Cardiac fibroblast (primary cell): ENCODE data around the gene NUDC.
A peak's percentile ranks its signal among the peaks of the same experiment; 100 is the strongest.

Source experiments
- DNase-seq, 2 donors: peaks; one replicate each; pipeline versions ENCODE4 v3.0.0 to v3.0.0-alpha.2; 2010; ENCODE audit warnings: low read depth in 2 of 2
- H3K4me3 ChIP-seq, 2 donors: replicated peaks in 1 of 2; 1 replicate in 1 of 2; 2 replicates in 1 of 2; pipeline ENCODE4 v1.5.1; 2011; ENCODE audit warnings: low read depth in 2 of 2, low read length in 2 of 2, mild to moderate bottlenecking in 2 of 2, moderate library complexity in 1 of 2
- TF ChIP-seq, protein P1 (sequence below): IDR thresholded peaks from one replicate; pipeline ENCODE4 v1.5.1; 2011; ENCODE audit warnings: low read depth, mild to moderate bottlenecking, low read length, inconsistent platforms

NUDC gene

DNA sequence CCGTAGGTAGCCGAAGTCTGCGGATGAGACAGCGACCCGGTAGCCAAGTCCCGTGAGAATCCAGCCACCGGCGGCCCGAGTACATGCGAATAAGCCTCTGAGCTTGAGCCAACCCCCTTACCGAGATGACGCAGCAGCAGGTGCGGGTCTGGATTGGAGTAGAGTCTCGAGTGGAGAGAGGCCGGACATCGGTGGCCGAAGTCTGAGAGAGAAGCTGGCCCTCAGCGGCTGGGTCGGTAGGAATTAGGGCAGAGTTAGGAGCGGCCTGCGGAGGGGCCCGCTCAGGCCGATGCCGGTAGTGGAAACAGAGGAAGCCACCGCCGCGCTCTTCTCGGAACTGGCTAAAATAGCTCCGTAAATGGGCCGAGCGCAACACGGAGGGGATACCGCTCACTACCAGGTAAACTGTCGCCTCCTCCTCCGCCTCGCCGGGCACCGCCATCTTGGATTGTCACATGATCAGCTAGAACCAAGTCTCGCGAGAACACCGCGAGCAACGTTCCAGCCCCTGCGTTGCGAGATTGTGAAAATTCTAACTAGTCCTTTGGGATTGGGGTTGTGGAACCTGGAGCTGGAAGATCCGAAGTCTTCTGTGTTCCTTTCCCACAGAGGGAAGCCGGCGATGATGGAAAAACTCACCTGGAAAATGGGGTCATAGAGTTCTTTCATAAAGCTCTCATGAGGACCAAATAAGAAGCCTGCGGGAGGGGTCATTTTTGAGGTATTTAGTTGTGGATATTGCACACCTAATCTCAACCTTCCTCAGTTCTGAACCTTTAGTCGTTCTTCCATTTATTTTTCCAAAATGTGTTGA lies 21.3 kb upstream of the NUDC start, which contains the start of gene GPATCH3:
TSS of gene GPATCH3 (minus strand) at position 467 of the 814 bp plus-strand sequence. CDS start at position 442, 25 bp downstream.
- peak within 1 kb of the TSS; percentile 94 to 98 for H3K4me3 ChIP-seq
- DNase-seq, result peak; percentile 96 to 97
- TF ChIP-seq, protein P1, sequence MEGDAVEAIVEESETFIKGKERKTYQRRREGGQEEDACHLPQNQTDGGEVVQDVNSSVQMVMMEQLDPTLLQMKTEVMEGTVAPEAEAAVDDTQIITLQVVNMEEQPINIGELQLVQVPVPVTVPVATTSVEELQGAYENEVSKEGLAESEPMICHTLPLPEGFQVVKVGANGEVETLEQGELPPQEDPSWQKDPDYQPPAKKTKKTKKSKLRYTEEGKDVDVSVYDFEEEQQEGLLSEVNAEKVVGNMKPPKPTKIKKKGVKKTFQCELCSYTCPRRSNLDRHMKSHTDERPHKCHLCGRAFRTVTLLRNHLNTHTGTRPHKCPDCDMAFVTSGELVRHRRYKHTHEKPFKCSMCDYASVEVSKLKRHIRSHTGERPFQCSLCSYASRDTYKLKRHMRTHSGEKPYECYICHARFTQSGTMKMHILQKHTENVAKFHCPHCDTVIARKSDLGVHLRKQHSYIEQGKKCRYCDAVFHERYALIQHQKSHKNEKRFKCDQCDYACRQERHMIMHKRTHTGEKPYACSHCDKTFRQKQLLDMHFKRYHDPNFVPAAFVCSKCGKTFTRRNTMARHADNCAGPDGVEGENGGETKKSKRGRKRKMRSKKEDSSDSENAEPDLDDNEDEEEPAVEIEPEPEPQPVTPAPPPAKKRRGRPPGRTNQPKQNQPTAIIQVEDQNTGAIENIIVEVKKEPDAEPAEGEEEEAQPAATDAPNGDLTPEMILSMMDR, result no peak

DNA sequence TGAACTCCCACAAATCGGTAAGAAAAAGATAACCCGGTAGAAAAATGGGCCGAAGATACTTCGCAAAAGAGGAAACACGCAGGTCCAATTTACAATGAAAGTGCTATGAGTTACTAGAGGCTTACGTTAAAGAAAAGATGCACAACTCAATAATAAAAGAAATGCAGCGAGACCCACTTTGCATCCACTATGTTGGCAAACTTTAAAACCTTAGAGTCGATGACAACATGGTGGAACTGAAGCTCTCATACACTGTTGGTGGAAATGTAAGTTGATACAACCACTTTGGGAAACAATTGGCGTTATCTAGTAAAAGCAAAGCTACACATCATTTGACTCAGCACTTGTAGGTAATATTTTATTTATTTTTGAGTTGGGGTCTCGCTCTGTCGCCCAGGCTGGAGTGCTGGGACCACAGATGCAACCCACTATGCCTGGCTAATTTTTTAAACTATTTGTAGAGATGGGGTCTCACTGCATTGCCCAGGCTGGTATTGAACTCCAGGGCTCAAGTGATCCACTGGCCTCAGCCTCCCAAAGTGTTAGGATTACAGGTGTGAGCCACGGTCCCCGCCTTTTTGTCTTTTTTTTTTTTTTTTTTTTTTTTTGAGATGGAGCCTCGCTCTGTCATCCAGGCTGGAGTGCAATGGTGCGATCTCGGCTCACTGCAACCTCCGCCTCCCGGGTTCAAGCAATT lies 20.6 kb upstream of the NUDC start:
- H3K4me3 ChIP-seq, result peak overlapping the region; percentile 94 to 98

DNA sequence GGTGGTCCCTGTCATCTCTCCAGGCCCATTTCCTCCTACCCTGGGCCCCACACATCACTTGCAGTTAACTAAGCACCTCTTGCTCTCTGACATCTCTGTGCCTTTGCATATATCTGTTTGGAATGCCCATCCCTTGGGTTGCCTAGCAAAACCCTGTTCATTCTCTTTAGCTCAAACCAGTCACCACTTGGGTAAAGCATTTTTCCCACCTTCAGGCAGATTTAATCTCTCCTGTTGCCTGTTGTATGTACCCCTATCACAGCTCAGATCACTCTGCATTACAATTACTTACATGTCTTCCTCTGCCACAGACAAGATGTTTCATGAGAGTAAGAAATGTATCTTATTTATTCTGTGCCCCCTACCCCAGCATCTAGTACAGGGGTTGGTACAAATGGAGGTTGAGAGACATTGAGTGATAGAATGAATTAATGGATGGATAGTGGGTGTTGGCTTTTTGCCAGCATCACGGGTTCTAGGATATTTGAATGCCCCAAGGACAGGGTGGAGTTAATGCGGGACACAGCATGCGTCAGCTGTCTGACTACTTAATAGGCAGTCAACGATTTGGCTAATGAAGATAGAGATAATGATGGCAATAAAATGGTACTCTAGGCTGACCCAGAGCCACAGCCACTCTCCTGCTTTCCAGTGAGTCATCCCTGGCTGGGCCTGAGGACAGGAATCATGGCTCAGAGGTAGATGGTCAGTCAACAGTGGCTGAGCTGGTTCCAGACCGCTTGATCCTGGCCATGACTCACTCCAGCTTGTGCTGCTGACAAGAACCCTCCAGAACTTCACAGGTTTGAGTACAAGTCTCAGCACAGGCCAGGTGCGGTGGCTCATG lies 14.2 kb upstream of the NUDC start:
- H3K4me3 ChIP-seq, result no peak overlapping the region
- DNase-seq, result peak; percentile 65 to 93
- TF ChIP-seq, protein P1, result no peak

More for the DNA sequence above, 20.6 kb upstream of the NUDC start:
- no peak for DNase-seq
- TF ChIP-seq, protein P1, result no peak

DNA sequence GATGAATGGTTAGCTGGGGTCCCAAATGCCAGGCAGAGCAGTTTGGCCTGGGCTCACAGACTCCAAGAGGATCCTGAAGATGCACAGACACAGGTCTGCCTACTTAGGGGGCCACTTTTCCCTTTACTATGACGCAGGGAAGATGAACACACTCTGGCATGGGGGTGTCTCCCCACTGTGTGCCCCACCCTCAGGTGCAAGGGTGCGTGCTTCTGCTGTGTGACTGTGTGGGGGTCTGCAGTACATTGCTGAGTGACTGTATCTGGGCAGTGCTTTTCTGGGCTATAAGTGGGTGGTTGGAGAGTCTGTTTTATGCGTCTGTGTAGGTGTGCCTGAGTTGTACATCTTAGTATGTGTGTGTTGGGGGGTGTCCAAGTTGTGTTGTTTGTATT lies 11.6 kb upstream of the NUDC start:
- no peak for DNase-seq
- TF ChIP-seq, protein P1, result no peak
- H3K4me3 ChIP-seq, result no peak overlapping the region

DNA sequence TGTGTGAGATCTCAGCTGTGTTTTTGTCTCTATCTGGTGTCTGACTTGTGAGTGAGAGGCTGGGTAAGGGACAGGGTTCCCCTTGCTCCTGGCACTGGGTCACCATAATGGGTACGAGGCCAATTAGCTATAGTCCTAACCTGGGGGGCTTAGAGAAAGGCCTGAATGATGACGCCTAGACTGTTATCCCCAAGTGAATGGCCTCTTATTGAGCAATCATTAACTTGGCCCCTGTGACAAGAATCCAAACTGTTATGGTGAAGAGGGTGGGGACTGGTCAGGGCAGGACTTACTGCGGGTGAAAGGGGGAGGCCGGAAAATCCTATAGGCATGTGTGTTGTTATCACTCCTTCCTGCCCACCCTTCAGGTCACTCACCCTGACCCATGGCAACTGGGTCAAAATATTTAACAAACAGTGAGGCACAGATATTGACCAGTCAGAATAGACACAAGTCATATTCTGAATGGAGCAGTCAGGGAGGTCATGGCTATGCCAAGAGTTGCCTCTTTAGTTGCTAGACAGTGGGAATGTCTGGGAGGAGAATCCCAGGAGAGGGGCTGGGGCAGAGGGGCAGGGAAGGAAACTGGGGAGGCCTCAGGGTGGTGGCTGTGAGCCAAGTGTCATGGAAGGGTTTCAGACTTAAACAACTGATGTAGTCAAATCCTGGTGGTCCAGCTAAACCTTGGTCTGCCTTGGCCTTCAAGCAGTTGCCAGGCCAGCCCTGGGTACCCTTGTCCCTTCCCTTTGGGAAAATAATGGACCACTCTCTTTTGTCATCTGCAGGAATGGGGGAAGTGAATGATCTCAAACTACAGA lies 11.0 kb upstream of the NUDC start:
- TF ChIP-seq, protein P1, result no peak
- no peak for DNase-seq

More for the DNA sequence above, 11.0 kb upstream of the NUDC start:
- no peak overlapping the region for H3K4me3 ChIP-seq
